PC-3 (cell line): ENCODE results near the gene FOXP4. TPM values are rescaled to one million over a fixed set of nuclear protein-coding genes. Genes with fewer than 3 reads are reported as not detected.

ENCODE experiments used
- ATAC-seq: fragments of 200-7000 bp; cut with Tn5 transposase; 2 replicates; pipeline ENCODE4 v1.9.1; 2020; ENCODE audit warnings: mild to moderate bottlenecking, moderate library complexity
- BruUV-seq: library from RNA; stranded (reverse); fragments of 400-500 nt; replicated peaks from 2 replicates; lab custom pipeline; 2021; lab: Mats Ljungman, UMichigan
- CTCF ChIA-PET: fragments of 300-600 bp; sonication (Branson Sonifier 250); formaldehyde crosslinking; loops from one replicate; lab custom pipeline; 2022; ENCODE audit warnings: antibody characterized with exemption; lab: Charles Lee
- POLR2A ChIA-PET: fragments of 300-600 bp; sonication (Branson Sonifier 250); formaldehyde crosslinking; loops from one replicate; lab custom pipeline; 2022; ENCODE audit warnings: antibody characterized with exemption; ENCODE audit not compliant: unreplicated experiment; lab: Charles Lee
- DNase-seq: peaks from one replicate; pipeline ENCODE4 v3.0.0-alpha.2; 2015
- H2AFZ ChIP-seq: fragments of 300-600 bp; sonication (generic); 2 replicates; pipeline ENCODE4 v1.6.0; 2016; ENCODE audit warnings: antibody characterized with exemption, low read length
- H3F3A ChIP-seq: fragments of 300-600 bp; sonication (generic); one replicate; pipeline ENCODE4 v1.6.0; 2017; ENCODE audit warnings: antibody characterized with exemption, low read length, control low read depth, mild to moderate bottlenecking; ENCODE audit not compliant: unreplicated experiment
- H3K27ac ChIP-seq: fragments of 300-600 bp; sonication (generic); 2 replicates; pipeline ENCODE4 v1.5.1; 2016; ENCODE audit warnings: mild to moderate bottlenecking, low read length
- H3K27me3 ChIP-seq: fragments of 300-600 bp; sonication (generic); 2 replicates; pipeline ENCODE4 v1.6.1; 2016; ENCODE audit warnings: low read length, mixed read lengths
- H3K36me3 ChIP-seq: fragments of 300-600 bp; sonication (generic); 2 replicates; pipeline ENCODE4 v1.6.1; 2016; ENCODE audit warnings: low read depth, mixed run types, low read length, mixed read lengths
- H3K4me1 ChIP-seq: fragments of 300-600 bp; sonication (generic); 2 replicates; pipeline ENCODE4 v1.5.1; 2016; ENCODE audit warnings: low read length; ENCODE audit not compliant: insufficient read depth
- H3K4me2 ChIP-seq: fragments of 300-600 bp; sonication (generic); 2 replicates; pipeline ENCODE4 v1.6.0; 2016; ENCODE audit warnings: low read length
- H3K4me3 ChIP-seq: fragments of 300-600 bp; sonication (generic); 2 replicates; pipeline ENCODE4 v1.5.1; 2016; ENCODE audit warnings: mild to moderate bottlenecking, low read length, mixed read lengths
- H3K79me2 ChIP-seq: fragments of 300-600 bp; sonication (generic); 2 replicates; pipeline ENCODE4 v1.6.1; 2017; ENCODE audit warnings: low read length, mixed read lengths
- H3K9ac ChIP-seq: fragments of 300-600 bp; sonication (generic); 2 replicates; pipeline ENCODE4 v1.6.0; 2016; ENCODE audit warnings: mild to moderate bottlenecking, low read length
- H3K9me2 ChIP-seq: fragments of 300-600 bp; sonication (generic); replicated peaks from 2 replicates; pipeline ENCODE4 v1.6.1; 2016; ENCODE audit warnings: mixed run types, low read length, mixed read lengths
- H3K9me3 ChIP-seq: fragments of 300-600 bp; sonication (generic); 2 replicates; pipeline ENCODE4 v1.6.1; 2016; ENCODE audit warnings: low read length, mixed read lengths
- H4K20me1 ChIP-seq: fragments of 300-600 bp; sonication (generic); 2 replicates; pipeline ENCODE4 v1.6.1; 2016; ENCODE audit warnings: low read length, mixed read lengths
- EZH2 ChIP-seq: fragments of 300-600 bp; sonication (generic); IDR thresholded peaks from one replicate; pipeline ENCODE4 v1.6.1; 2017; ENCODE audit warnings: antibody characterized with exemption, mild to moderate bottlenecking, low read length; ENCODE audit not compliant: unreplicated experiment
- EZH2phosphoT487 ChIP-seq: fragments of 300-600 bp; sonication (generic); IDR thresholded peaks from 2 replicates; pipeline ENCODE4 v1.6.1; 2018; ENCODE audit warnings: mild to moderate bottlenecking, antibody characterized with exemption, low read length, borderline replicate concordance
- intact Hi-C: fragments of 100-400 bp; cut with micrococcal nuclease; formaldehyde crosslinking; loops from 2 replicates; pipeline ENCODE4 v1.9.0; 2023
- microRNA-seq: library from miRNA; unstranded; fragments of <30 nt; microRNA quantifications from one replicate; pipeline ENCODE4 v1.1.0, GENCODE V29; 2020; ENCODE audit not compliant: unreplicated experiment
- total RNA-seq: library from RNA; depleted of rRNA; stranded (reverse); fragments of >200 nt; gene quantifications from 2 replicates; pipeline ENCODE4 v1.2.3, GENCODE V29; 2014; rRNA removed
- TF ChIP-seq, protein P1 (sequence below): fragments of 300-600 bp; sonication (generic); conservative IDR thresholded peaks from 2 replicates; pipeline ENCODE4 v1.5.1; 2017; ENCODE audit warnings: antibody characterized with exemption, low read depth, mild to moderate bottlenecking, low read length

Gene FOXP4
- total RNA-seq, 1 experiment from 2014 or later, result 6.7 TPM

DNA sequence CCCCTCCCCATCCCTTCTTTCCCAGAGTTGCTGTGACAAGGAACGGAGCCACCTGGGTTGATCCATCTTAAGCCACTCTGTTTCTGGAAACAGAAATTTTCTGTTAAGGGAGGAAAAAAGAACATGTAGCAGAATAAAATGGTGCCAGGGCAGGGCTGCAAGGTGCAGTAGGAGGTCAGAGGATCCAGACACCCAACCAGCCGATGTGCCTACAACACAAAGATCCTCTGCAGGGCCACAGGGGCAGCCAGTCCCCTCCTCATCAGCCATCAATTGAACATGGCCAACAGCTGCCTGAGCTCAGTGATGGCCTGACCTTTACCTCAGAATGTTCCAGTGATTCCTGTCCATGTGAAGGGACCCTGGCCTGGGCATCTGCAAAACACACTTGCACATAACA, 103.9 kb downstream of the FOXP4 start:
- no peak for TF ChIP-seq EZH2
- TF ChIP-seq, protein P1, sequence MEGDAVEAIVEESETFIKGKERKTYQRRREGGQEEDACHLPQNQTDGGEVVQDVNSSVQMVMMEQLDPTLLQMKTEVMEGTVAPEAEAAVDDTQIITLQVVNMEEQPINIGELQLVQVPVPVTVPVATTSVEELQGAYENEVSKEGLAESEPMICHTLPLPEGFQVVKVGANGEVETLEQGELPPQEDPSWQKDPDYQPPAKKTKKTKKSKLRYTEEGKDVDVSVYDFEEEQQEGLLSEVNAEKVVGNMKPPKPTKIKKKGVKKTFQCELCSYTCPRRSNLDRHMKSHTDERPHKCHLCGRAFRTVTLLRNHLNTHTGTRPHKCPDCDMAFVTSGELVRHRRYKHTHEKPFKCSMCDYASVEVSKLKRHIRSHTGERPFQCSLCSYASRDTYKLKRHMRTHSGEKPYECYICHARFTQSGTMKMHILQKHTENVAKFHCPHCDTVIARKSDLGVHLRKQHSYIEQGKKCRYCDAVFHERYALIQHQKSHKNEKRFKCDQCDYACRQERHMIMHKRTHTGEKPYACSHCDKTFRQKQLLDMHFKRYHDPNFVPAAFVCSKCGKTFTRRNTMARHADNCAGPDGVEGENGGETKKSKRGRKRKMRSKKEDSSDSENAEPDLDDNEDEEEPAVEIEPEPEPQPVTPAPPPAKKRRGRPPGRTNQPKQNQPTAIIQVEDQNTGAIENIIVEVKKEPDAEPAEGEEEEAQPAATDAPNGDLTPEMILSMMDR, result no peak
- POLR2A ChIA-PET, result no interaction called here
- BruUV-seq, result no TSS peak

DNA sequence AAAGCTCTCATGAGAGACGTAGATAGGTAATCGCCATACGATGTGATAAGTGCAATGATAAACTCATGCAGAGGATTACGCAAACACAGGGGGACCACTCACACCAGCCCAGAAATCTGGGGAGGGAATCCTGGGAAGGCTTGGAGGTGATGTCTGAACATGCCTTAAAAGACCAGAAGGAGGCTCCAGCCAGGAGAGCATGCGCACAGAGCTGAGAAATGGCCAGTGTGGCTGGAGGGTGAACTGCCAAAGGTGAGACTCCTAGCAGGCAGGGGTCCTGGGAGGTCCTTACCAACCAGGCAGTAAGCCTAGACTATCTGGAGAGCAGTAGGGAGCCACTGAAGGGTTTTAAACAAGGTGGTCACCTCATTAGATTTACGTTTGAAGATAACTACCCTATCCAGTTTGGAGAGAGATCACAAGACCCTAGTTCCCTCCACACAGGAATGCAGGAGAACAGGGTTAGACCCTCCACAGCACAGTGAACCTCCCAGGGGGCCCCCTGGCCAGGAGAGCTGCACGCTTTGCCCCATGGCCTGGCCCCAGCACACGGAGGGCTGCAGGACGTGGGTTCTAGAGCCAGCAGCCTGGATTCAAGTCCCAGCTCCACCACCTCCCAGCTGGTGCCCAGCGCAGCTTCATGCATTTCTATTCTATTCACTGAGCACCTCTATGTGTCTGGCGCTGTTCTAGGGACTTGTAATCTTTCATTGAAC, 105.2 kb downstream of the FOXP4 start:
- H3K9me3 ChIP-seq, result no peaks in the 10 kb centered on the region
- no peak overlapping the region for H3K9ac ChIP-seq
- H3K79me2 ChIP-seq, result no peaks in the 10 kb centered on the region
- intact Hi-C loops, result no loop called here
- POLR2A ChIA-PET, result no interaction called here
- no peaks in the 10 kb centered on the region for H3F3A ChIP-seq
- H3K4me1 ChIP-seq, result peaks cover 7% of the 10 kb centered on the region; the same call in 1 of the 2 replicates
- peaks cover 5% of the 10 kb centered on the region for H3K36me3 ChIP-seq
- no peak for DNase-seq
- H2AFZ ChIP-seq, result no peak overlapping the region
- CTCF ChIA-PET, result no interaction called here
- no peak overlapping the region for H3K4me3 ChIP-seq
- H3K4me2 ChIP-seq, result no peak overlapping the region
- ATAC-seq, result no peak
- TF ChIP-seq EZH2 (no peak), EZH2phosphoT487 (no peak)
- TF ChIP-seq, protein P1, result no peak
- no peaks in the 10 kb centered on the region for H4K20me1 ChIP-seq
- no peaks in the 10 kb centered on the region for H3K9me2 ChIP-seq
- H3K27ac ChIP-seq, result no peak overlapping the region
- BruUV-seq, result no TSS peak
- H3K27me3 ChIP-seq, result no peaks in the 10 kb centered on the region

More for the DNA sequence above, 103.9 kb downstream of the FOXP4 start:
- H3K36me3 ChIP-seq, result peaks cover 5% of the 10 kb centered on the region
- no peaks in the 10 kb centered on the region for H4K20me1 ChIP-seq
- no peaks in the 10 kb centered on the region for H3K79me2 ChIP-seq
- H3K27me3 ChIP-seq, result no peaks in the 10 kb centered on the region
- H3K9ac ChIP-seq, result no peak overlapping the region
- no peak overlapping the region for H3K4me2 ChIP-seq
- no peaks in the 10 kb centered on the region for H3K9me3 ChIP-seq
- H2AFZ ChIP-seq, result no peak overlapping the region
- no peak overlapping the region for H3K27ac ChIP-seq
- H3F3A ChIP-seq, result no peaks in the 10 kb centered on the region
- peaks cover 7% of the 10 kb centered on the region; the same call in 1 of the 2 replicates for H3K4me1 ChIP-seq
- ATAC-seq, result no peak
- no peaks in the 10 kb centered on the region for H3K9me2 ChIP-seq
- intact Hi-C loops, result no loop called here
- no peak overlapping the region for H3K4me3 ChIP-seq
- CTCF ChIA-PET, result no interaction called here
- DNase-seq, result no peak

Small RNAs within 50 kb of the gene (microRNA-seq; reads per million reads assigned to microRNA genes)
- gene MIR4641, result not detected

Other genes starting within 250 kb of the FOXP4 start
- not detected in 2 replicates for gene NCR2, start 210.8 kb upstream of the FOXP4 start, total RNA-seq
- 96.4 and 113 TPM in 2 replicates for gene MDFI, start 92.1 kb downstream of the FOXP4 start, total RNA-seq
- gene TFEB, start 189.2 kb downstream of the FOXP4 start, total RNA-seq, result 4.2 and 5.5 TPM in 2 replicates
- not detected in 2 replicates for gene PGC, start 201.0 kb downstream of the FOXP4 start, total RNA-seq
- 3.9 and 4.3 TPM in 2 replicates for gene FRS3, start 233.5 kb downstream of the FOXP4 start, total RNA-seq
- gene PRICKLE4, start 234.4 kb downstream of the FOXP4 start, total RNA-seq, result 0.26 and 1.7 TPM in 2 replicates
- 142 and 162 TPM in 2 replicates for gene TOMM6, start 241.3 kb downstream of the FOXP4 start, total RNA-seq